Dendritic cell treated with granulocyte-macrophage colony-stimulating factor and Interleukin-4, amounts not matched to agents 40 ng/mL and 50 ng/mL, for 4 days (primary cell): Measurements from ENCODE around the gene OR8B4.
"Not testable (repeated sequence)": the region's sequence is repeated elsewhere in the genome, so short reads cannot be mapped to it uniquely, and the experiment has no call there.

Source experiments
- H3K27ac Mint-ChIP-seq: one replicate; pipeline ENCODE4 v1.8.0; 2022; ENCODE audit warnings: mild to moderate bottlenecking, mixed read lengths
- H3K27me3 Mint-ChIP-seq: one replicate; pipeline ENCODE4 v1.8.0; 2022; ENCODE audit warnings: mild to moderate bottlenecking, mixed read lengths
- H3K36me3 Mint-ChIP-seq: one replicate; pipeline ENCODE4 v1.8.0; 2022; ENCODE audit warnings: low read depth, mixed read lengths
- H3K4me1 Mint-ChIP-seq: one replicate; pipeline ENCODE4 v1.8.0; 2022; ENCODE audit warnings: low read depth, mixed read lengths
- H3K4me3 Mint-ChIP-seq: one replicate; pipeline ENCODE4 v1.8.0; 2022; ENCODE audit warnings: mild to moderate bottlenecking, moderate library complexity, mixed read lengths
- H3K9me3 Mint-ChIP-seq: one replicate; pipeline ENCODE4 v1.8.0; 2022; ENCODE audit warnings: mixed read lengths
- intact Hi-C: fragments of 100-400 bp; cut with micrococcal nuclease; formaldehyde crosslinking; loops from one replicate; pipeline ENCODE4 v1.15.0; 2022

Gene OR8B4

GRCh38 chr11:124384399-124384798, 40.3 kb downstream of the OR8B4 start, which contains the start of gene OR8B2:
TSS of gene OR8B2 (minus strand) at chr11:124384499. CDS start at chr11:124383343, 1,156 bp downstream.
- Mint-ChIP-seq H3K27me3 (no peaks in the 10 kb centered on the region), H3K4me3 (no peak within 1 kb of the TSS), H3K36me3 (no peaks in the 10 kb centered on the region), H3K4me1 (no peaks in the 10 kb centered on the region), H3K27ac (no peak within 1 kb of the TSS), H3K9me3 (no peaks in the 10 kb centered on the region)
- intact Hi-C loops = no loop called here

DNA sequence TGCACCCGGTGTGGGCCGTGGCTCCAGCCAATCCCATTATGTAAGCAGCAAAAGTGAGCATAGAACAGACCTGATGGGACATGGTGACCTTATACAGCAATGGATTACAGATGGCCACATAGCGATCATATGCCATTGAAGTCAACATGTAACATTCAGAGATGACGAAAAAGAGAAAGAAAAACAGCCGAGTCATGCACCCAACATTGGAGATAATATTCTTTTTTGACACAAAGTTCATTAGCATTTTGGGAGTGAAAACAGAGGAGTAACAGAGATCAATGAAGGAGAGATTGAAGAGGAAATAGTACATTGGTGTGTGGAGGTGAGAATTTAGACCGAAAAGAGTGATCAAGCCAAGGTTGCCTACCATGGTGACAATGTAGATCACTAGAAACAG, 41.8 kb downstream of the OR8B4 start:
- H3K27ac Mint-ChIP-seq, H3K4me1 Mint-ChIP-seq, H3K36me3 Mint-ChIP-seq, H3K4me3 Mint-ChIP-seq, H3K9me3 Mint-ChIP-seq, H3K27me3 Mint-ChIP-seq, intact Hi-C loops: not testable (repeated sequence)

DNA sequence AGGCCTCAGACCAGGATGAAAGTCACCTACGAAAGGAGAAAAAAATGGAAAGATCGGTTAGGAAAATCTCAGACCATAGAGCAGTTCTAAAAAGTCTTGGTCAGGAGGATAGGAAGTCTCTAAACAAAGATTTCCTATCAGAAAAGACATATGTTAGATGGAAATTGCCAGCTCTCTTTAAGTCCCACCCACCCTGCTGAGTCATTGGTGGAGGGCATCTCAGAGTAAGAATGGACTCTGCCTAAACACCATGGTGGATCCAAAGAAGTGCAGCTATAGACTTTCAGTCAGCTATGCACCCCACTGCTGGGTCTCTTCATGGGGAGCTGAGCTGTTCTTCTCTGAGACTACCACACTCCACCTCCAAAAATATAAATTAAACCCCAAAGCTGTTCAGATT, 44.1 kb downstream of the OR8B4 start:
- no peaks in the 10 kb centered on the region for H3K27me3 Mint-ChIP-seq
- intact Hi-C loops = no loop called here
- H3K27ac Mint-ChIP-seq = no peak overlapping the region
- H3K36me3 Mint-ChIP-seq = no peaks in the 10 kb centered on the region
- H3K4me1 Mint-ChIP-seq = no peaks in the 10 kb centered on the region
- no peaks in the 10 kb centered on the region for H3K9me3 Mint-ChIP-seq
- no peak overlapping the region for H3K4me3 Mint-ChIP-seq

DNA sequence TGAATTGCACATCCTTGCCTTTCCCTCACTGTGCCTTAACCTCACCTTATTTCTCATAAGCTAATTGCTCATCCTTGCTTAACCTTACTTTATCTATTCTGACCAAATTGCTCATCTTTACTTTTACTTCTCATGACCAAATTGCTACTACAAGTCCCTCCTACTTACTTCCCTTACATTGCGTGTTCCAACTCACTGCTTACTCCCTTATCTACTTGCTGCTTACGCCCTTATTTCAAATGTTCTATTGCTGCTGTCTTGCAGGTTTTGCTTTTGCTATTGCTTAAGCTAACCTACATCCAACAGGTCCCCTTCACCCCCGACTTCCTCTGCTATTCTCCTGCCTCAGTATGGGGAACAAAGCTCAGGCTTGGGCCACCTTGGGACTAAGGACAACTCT, 48.4 kb downstream of the OR8B4 start:
- Mint-ChIP-seq H3K4me3 (no peak overlapping the region), H3K36me3 (no peaks in the 10 kb centered on the region), H3K27ac (no peak overlapping the region), H3K4me1 (no peaks in the 10 kb centered on the region), H3K27me3 (no peaks in the 10 kb centered on the region), H3K9me3 (no peaks in the 10 kb centered on the region)
- intact Hi-C loops = no loop called here
